ENCODE data around the gene BTBD19.
A peak's percentile ranks its signal among the peaks of the same experiment; 100 is the strongest.
"Not testable (repeated sequence)": the region's sequence is repeated elsewhere in the genome, so short reads cannot be mapped to it uniquely, and the experiment has no call there.

Gene BTBD19

GRCh38 chr1:44808063-44808937 lies at the start of gene BTBD19:
TSS of gene BTBD19 (plus strand) at chr1:44808523. CDS start at chr1:44808821, 298 bp downstream.
- peak; percentile 22 for DNase-seq

- DNase-seq = no peak
Observed at GRCh38 chr1:44759077-44759476, 49.2 kb upstream of the BTBD19 start.

- DNase-seq = no peak
Observed at GRCh38 chr1:44760876-44761275, 47.4 kb upstream of the BTBD19 start.

- not testable (repeated sequence) for DNase-seq
Observed at GRCh38 chr1:44766421-44766820, 41.9 kb upstream of the BTBD19 start.

- peak; percentile 84 for DNase-seq
Observed at GRCh38 chr1:44775078-44775929, 33.0 kb upstream of the BTBD19 start, which contains the start of gene RPS8. TSS of gene RPS8 (plus strand) at chr1:44775540. CDS start at chr1:44775597, 57 bp downstream.

- DNase-seq = no peak
Observed at GRCh38 chr1:44775930-44776729, 32.2 kb upstream of the BTBD19 start.

GRCh38 chr1:44776730-44777068 lies 31.6 kb upstream of the BTBD19 start:
- DNase-seq = no peak

GRCh38 chr1:44777547-44777946 lies 30.8 kb upstream of the BTBD19 start:
- no peak for DNase-seq

- DNase-seq = no peak
Observed at GRCh38 chr1:44777969-44778635, 30.2 kb upstream of the BTBD19 start.

- DNase-seq = no peak
Observed at GRCh38 chr1:44778705-44779576, 29.4 kb upstream of the BTBD19 start.

- DNase-seq = no peak
Observed at GRCh38 chr1:44780583-44781121, 27.7 kb upstream of the BTBD19 start.

GRCh38 chr1:44783697-44784093 lies 24.6 kb upstream of the BTBD19 start:
- no peak for DNase-seq

GRCh38 chr1:44784094-44785028 lies 24.0 kb upstream of the BTBD19 start:
- no peak for DNase-seq

GRCh38 chr1:44785029-44785380 lies 23.3 kb upstream of the BTBD19 start:
- DNase-seq = no peak

GRCh38 chr1:44785501-44786137 lies 22.7 kb upstream of the BTBD19 start:
- DNase-seq = no peak

GRCh38 chr1:44786138-44786840 lies 22.0 kb upstream of the BTBD19 start:
- peak; percentile 72 for DNase-seq

GRCh38 chr1:44786841-44787426 lies 21.4 kb upstream of the BTBD19 start:
- no peak for DNase-seq

- DNase-seq = no peak
Observed at GRCh38 chr1:44787506-44787905, 20.8 kb upstream of the BTBD19 start.

Data from activated effector memory CD4-positive, alpha-beta T cell treated with Interleukin-2 at 50 U/mL for 16 hours (primary cell).